ENCODE results near the gene ENOX1.

Gene ENOX1

GRCh38 chr13:43555667-43556066, 231.1 kb downstream of the ENOX1 start:
- no peak overlapping the region for H3K27ac ChIP-seq
- no peak for TF ChIP-seq CTCF (IDR thresholded peaks at IDR 0.05)
- TF ChIP-seq ZFX (IDR thresholded peaks at IDR 0.05; ENCODE audit: borderline replicate concordance), result no peak

- no peak for TF ChIP-seq CTCF (IDR thresholded peaks at IDR 0.05)
- H3K27ac ChIP-seq, result no peak overlapping the region
Measured at GRCh38 chr13:43551897-43552456, 234.8 kb downstream of the ENOX1 start.

- H3K27ac ChIP-seq, result no peak overlapping the region
- TF ChIP-seq CTCF (IDR thresholded peaks at IDR 0.05), result no peak
- TF ChIP-seq ZFX (IDR thresholded peaks at IDR 0.05; ENCODE audit: borderline replicate concordance), result no peak
Measured at GRCh38 chr13:43546816-43547215, 240.0 kb downstream of the ENOX1 start.

- TF ChIP-seq ZFX (IDR thresholded peaks at IDR 0.05; ENCODE audit: borderline replicate concordance), result no peak
- H3K27ac ChIP-seq, result no peak overlapping the region
Measured at GRCh38 chr13:43546251-43546650, 240.5 kb downstream of the ENOX1 start.

GRCh38 chr13:43545317-43545874, 241.4 kb downstream of the ENOX1 start:
- TF ChIP-seq CTCF (IDR thresholded peaks at IDR 0.05) (no peak), ZFX (IDR thresholded peaks at IDR 0.05; ENCODE audit: borderline replicate concordance) (no peak)
- H3K27ac ChIP-seq, result no peak overlapping the region

- TF ChIP-seq CTCF (IDR thresholded peaks at IDR 0.05) (no peak), ZFX (IDR thresholded peaks at IDR 0.05; ENCODE audit: borderline replicate concordance) (no peak)
- H3K27ac ChIP-seq, result no peak overlapping the region
Measured at GRCh38 chr13:43544631-43545030, 242.1 kb downstream of the ENOX1 start.

GRCh38 chr13:43544011-43544410, 242.8 kb downstream of the ENOX1 start:
- TF ChIP-seq CTCF (IDR thresholded peaks at IDR 0.05) (no peak), ZFX (IDR thresholded peaks at IDR 0.05; ENCODE audit: borderline replicate concordance) (no peak)
- no peak overlapping the region for H3K27ac ChIP-seq

GRCh38 chr13:43543331-43543730, 243.4 kb downstream of the ENOX1 start:
- no peak overlapping the region for H3K27ac ChIP-seq
- TF ChIP-seq CTCF (IDR thresholded peaks at IDR 0.05), result no peak
- no peak for TF ChIP-seq ZFX (IDR thresholded peaks at IDR 0.05; ENCODE audit: borderline replicate concordance)
